Activated naive CD4-positive, alpha-beta T cell (primary cell): ENCODE results near the gene PROB1.
"Not testable (repeated sequence)": the region's sequence is repeated elsewhere in the genome, so short reads cannot be mapped to it uniquely, and the experiment has no call there.

Experiments used
- DNase-seq, 4 experiments: peaks; one replicate each; lab custom pipeline; 2025; lab: John Stamatoyannopoulos, UW

Gene PROB1

GRCh38 chr5:139394654-139395566 lies at the start of gene PROB1:
PROB1 (minus strand) TSS chr5:139395104; CDS start chr5:139395081, 23 bp downstream.
- no peak for DNase-seq

GRCh38 chr5:139443831-139444453 lies 49.0 kb upstream of the PROB1 start:
- no peak for DNase-seq

GRCh38 chr5:139440416-139440815 lies 45.5 kb upstream of the PROB1 start:
- not testable (repeated sequence) for DNase-seq

- peak; percentile 56 to 88 (median 69) for DNase-seq
Observed at GRCh38 chr5:139439013-139439903, 44.4 kb upstream of the PROB1 start, which contains the start of gene DNAJC18. DNAJC18 (minus strand) TSS chr5:139439525; CDS start chr5:139439445, 80 bp downstream.

GRCh38 chr5:139438707-139439012 lies 43.8 kb upstream of the PROB1 start:
- no peak for DNase-seq

- DNase-seq: no peak
Observed at GRCh38 chr5:139435676-139436075, 40.8 kb upstream of the PROB1 start.

- DNase-seq: no peak
Observed at GRCh38 chr5:139431706-139432105, 36.8 kb upstream of the PROB1 start.

- DNase-seq: no peak
Observed at GRCh38 chr5:139430015-139430414, 35.1 kb upstream of the PROB1 start.

- DNase-seq: no peak
Observed at GRCh38 chr5:139426203-139426885, 31.4 kb upstream of the PROB1 start.

- no peak for DNase-seq
Observed at GRCh38 chr5:139425497-139425896, 30.6 kb upstream of the PROB1 start.

GRCh38 chr5:139422307-139422893 lies 27.5 kb upstream of the PROB1 start:
- DNase-seq: no peak

GRCh38 chr5:139419226-139420192 lies 24.6 kb upstream of the PROB1 start:
- no peak for DNase-seq

GRCh38 chr5:139418793-139419192 lies 23.9 kb upstream of the PROB1 start:
- no peak for DNase-seq

GRCh38 chr5:139417214-139417613 lies 22.3 kb upstream of the PROB1 start:
- DNase-seq: no peak

GRCh38 chr5:139416651-139417050 lies 21.7 kb upstream of the PROB1 start:
- no peak for DNase-seq

- no peak for DNase-seq
Observed at GRCh38 chr5:139415869-139416268, 21.0 kb upstream of the PROB1 start.

GRCh38 chr5:139415221-139415861 lies 20.4 kb upstream of the PROB1 start:
- no peak for DNase-seq

GRCh38 chr5:139414581-139415130 lies 19.8 kb upstream of the PROB1 start:
- DNase-seq: no peak

GRCh38 chr5:139413963-139414362 lies 19.1 kb upstream of the PROB1 start:
- no peak for DNase-seq
